ENCODE results near the gene INTS13.

DNA sequence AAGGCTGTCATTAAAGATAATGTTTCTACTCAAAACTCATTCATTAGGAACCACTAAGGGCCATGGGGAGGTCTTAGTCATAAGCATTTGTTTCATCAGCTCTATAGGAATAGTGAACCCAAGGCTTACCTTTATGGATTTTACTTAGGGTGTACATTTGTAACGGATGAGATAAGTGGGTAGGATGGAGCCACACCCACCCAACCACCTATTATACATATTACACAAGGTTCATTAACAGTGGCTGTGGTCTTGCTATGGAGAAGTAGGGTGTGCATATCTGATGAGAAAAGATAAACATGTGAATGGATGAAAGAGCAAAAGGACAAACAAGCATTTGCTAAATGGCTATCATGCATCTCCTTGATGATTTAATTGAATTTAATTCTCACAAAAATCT, 65.2 kb downstream of the INTS13 start:
- TF ChIP-seq, protein P1, sequence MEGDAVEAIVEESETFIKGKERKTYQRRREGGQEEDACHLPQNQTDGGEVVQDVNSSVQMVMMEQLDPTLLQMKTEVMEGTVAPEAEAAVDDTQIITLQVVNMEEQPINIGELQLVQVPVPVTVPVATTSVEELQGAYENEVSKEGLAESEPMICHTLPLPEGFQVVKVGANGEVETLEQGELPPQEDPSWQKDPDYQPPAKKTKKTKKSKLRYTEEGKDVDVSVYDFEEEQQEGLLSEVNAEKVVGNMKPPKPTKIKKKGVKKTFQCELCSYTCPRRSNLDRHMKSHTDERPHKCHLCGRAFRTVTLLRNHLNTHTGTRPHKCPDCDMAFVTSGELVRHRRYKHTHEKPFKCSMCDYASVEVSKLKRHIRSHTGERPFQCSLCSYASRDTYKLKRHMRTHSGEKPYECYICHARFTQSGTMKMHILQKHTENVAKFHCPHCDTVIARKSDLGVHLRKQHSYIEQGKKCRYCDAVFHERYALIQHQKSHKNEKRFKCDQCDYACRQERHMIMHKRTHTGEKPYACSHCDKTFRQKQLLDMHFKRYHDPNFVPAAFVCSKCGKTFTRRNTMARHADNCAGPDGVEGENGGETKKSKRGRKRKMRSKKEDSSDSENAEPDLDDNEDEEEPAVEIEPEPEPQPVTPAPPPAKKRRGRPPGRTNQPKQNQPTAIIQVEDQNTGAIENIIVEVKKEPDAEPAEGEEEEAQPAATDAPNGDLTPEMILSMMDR (conservative IDR thresholded peaks at IDR 0.05 in 1 of 2, IDR thresholded peaks at IDR 0.05 in 1 of 2; ENCODE audit: low read depth in 1 of 2, low read length in 2 of 2), result no peak
- TF ChIP-seq EZH2 (IDR thresholded peaks at IDR 0.05; ENCODE audit: low read length, missing control alignments), result no peak
